ENCODE data around the gene UMAD1. TPM values are rescaled to one million over a fixed set of nuclear protein-coding genes. Genes with fewer than 3 reads are reported as not detected.

UMAD1 gene
- total and polyA plus RNA-seq, 2 experiments from 2014 or later: 8.4 to 12.4 TPM

DNA sequence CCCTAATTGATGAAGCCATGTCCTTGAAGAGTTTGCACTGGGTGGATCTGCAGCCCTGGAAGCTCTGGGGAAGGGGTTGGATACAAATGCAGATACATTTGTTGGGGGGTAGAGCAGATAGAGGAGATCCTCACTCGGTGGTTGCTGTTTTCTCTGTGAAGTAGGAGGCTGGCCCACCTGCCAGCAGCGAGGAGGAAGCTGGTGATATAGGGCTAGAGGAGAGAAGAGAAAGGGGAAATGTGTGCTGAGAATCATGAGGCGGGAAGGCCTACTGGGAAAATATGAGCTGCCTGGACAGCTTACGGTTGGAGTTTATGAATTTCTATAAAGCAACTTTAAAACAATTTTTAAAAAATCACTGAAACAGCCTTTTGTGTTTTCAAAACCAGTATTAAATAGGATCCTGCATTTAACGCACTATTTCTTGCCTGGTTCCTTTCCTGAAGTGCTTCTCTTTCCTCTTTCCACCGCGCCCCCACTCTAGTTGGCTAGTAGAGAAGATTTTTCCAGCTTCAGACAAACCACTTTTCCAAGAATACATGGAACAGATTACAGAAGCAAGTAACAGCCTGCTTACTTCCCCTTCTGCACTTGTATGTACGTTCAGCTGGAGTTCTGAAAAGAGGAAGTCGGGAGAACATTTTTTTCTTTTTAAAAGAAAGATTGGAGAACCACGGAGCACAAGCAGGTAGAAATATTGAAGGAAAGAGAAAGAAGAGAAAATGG, 227.5 kb downstream of the UMAD1 start:
- H3K4me3 Mint-ChIP-seq: no peak overlapping the region

DNA sequence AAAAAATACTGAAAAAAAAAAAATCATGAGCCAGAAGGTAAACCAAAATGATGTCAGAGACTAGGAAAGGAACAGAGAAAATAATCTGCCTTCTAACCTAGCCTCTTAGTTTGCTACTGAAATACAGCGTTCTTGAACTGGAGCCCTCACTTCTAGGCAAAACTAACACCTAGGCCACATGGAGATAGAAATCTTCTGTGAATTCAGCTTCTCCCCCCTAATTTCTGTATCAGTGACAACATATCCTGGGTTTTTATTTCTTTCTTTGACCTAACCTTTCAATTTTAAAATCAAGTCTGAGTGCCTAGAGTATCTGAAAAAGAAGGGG, 228.0 kb downstream of the UMAD1 start:
- no peaks in the 10 kb centered on the region for H4K20me1 ChIP-seq (replicated peaks; ENCODE audit: insufficient read depth)
- H3K9me3 Mint-ChIP-seq: no peaks in the 10 kb centered on the region
- no peak overlapping the region for H3K27ac ChIP-seq (ENCODE audit: low read depth)
- H3K4me1 Mint-ChIP-seq: peaks cover 17% of the 10 kb centered on the region
- H3K4me3 ChIP-seq: no peak overlapping the region
- ATAC-seq (no peak), DNase-seq (ENCODE audit: low spot score) (no peak)
- no peak overlapping the region for H3K4me2 ChIP-seq
- H3K9me2 ChIP-seq (ENCODE audit: insufficient read depth): no peaks in the 10 kb centered on the region
- H3F3A ChIP-seq (replicated peaks; ENCODE audit: low read depth): no peaks in the 10 kb centered on the region
- H3K27ac Mint-ChIP-seq: no peak overlapping the region
- no peaks in the 10 kb centered on the region for H3K36me3 ChIP-seq (ENCODE audit: insufficient read depth)
- no peaks in the 10 kb centered on the region for H3K27me3 ChIP-seq (ENCODE audit: insufficient read depth)
- no peak overlapping the region for H3K4me3 Mint-ChIP-seq
- peaks cover 31% of the 10 kb centered on the region for H3K4me1 ChIP-seq (ENCODE audit: insufficient read depth)
- H3K27me3 Mint-ChIP-seq (ENCODE audit: insufficient read depth, low read depth, poor library complexity): peaks cover 2% of the 10 kb centered on the region
- no peaks in the 10 kb centered on the region for H3K36me3 Mint-ChIP-seq (ENCODE audit: low read depth)
- H3K79me2 ChIP-seq (replicated peaks; ENCODE audit: insufficient read depth): no peaks in the 10 kb centered on the region
- no peak overlapping the region for H2AFZ ChIP-seq
- TF ChIP-seq, protein P1, sequence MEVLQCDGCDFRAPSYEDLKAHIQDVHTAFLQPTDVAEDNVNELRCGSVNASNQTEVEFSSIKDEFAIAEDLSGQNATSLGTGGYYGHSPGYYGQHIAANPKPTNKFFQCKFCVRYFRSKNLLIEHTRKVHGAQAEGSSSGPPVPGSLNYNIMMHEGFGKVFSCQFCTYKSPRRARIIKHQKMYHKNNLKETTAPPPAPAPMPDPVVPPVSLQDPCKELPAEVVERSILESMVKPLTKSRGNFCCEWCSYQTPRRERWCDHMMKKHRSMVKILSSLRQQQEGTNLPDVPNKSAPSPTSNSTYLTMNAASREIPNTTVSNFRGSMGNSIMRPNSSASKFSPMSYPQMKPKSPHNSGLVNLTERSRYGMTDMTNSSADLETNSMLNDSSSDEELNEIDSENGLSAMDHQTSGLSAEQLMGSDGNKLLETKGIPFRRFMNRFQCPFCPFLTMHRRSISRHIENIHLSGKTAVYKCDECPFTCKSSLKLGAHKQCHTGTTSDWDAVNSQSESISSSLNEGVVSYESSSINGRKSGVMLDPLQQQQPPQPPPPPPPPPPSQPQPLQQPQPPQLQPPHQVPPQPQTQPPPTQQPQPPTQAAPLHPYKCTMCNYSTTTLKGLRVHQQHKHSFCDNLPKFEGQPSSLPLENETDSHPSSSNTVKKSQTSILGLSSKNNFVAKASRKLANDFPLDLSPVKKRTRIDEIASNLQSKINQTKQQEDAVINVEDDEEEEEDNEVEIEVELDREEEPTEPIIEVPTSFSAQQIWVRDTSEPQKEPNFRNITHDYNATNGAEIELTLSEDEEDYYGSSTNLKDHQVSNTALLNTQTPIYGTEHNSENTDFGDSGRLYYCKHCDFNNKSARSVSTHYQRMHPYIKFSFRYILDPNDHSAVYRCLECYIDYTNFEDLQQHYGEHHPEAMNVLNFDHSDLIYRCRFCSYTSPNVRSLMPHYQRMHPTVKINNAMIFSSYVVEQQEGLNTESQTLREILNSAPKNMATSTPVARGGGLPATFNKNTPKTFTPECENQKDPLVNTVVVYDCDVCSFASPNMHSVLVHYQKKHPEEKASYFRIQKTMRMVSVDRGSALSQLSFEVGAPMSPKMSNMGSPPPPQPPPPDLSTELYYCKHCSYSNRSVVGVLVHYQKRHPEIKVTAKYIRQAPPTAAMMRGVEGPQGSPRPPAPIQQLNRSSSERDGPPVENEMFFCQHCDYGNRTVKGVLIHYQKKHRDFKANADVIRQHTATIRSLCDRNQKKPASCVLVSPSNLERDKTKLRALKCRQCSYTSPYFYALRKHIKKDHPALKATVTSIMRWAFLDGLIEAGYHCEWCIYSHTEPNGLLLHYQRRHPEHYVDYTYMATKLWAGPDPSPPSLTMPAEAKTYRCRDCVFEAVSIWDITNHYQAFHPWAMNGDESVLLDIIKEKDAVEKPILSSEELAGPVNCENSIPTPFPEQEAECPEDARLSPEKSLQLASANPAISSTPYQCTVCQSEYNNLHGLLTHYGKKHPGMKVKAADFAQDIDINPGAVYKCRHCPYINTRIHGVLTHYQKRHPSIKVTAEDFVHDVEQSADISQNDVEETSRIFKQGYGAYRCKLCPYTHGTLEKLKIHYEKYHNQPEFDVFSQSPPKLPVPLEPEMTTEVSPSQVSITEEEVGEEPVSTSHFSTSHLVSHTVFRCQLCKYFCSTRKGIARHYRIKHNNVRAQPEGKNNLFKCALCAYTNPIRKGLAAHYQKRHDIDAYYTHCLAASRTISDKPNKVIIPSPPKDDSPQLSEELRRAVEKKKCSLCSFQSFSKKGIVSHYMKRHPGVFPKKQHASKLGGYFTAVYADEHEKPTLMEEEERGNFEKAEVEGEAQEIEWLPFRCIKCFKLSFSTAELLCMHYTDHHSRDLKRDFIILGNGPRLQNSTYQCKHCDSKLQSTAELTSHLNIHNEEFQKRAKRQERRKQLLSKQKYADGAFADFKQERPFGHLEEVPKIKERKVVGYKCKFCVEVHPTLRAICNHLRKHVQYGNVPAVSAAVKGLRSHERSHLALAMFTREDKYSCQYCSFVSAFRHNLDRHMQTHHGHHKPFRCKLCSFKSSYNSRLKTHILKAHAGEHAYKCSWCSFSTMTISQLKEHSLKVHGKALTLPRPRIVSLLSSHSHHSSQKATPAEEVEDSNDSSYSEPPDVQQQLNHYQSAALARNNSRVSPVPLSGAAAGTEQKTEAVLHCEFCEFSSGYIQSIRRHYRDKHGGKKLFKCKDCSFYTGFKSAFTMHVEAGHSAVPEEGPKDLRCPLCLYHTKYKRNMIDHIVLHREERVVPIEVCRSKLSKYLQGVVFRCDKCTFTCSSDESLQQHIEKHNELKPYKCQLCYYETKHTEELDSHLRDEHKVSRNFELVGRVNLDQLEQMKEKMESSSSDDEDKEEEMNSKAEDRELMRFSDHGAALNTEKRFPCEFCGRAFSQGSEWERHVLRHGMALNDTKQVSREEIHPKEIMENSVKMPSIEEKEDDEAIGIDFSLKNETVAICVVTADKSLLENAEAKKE (CRISPR knock-in tag; IDR thresholded peaks at IDR 0.05): no peak
- TF ChIP-seq POLR2AphosphoS5 (IDR thresholded peaks at IDR 0.05; ENCODE audit: low read depth) (no peak), STAT1 (IDR thresholded peaks at IDR 0.05; ENCODE audit: unreplicated experiment) (no peak), ZNF331 (CRISPR knock-in tag; IDR thresholded peaks at IDR 0.05; ENCODE audit: low read depth) (no peak), CREB1 (CRISPR knock-in tag; IDR thresholded peaks at IDR 0.05; ENCODE audit: low read depth) (no peak)
- TF ChIP-seq, protein P2, sequence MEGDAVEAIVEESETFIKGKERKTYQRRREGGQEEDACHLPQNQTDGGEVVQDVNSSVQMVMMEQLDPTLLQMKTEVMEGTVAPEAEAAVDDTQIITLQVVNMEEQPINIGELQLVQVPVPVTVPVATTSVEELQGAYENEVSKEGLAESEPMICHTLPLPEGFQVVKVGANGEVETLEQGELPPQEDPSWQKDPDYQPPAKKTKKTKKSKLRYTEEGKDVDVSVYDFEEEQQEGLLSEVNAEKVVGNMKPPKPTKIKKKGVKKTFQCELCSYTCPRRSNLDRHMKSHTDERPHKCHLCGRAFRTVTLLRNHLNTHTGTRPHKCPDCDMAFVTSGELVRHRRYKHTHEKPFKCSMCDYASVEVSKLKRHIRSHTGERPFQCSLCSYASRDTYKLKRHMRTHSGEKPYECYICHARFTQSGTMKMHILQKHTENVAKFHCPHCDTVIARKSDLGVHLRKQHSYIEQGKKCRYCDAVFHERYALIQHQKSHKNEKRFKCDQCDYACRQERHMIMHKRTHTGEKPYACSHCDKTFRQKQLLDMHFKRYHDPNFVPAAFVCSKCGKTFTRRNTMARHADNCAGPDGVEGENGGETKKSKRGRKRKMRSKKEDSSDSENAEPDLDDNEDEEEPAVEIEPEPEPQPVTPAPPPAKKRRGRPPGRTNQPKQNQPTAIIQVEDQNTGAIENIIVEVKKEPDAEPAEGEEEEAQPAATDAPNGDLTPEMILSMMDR (conservative IDR thresholded peaks at IDR 0.05; ENCODE audit: low read depth in 2 of 2): no peak
- TF ChIP-seq, protein P3, sequence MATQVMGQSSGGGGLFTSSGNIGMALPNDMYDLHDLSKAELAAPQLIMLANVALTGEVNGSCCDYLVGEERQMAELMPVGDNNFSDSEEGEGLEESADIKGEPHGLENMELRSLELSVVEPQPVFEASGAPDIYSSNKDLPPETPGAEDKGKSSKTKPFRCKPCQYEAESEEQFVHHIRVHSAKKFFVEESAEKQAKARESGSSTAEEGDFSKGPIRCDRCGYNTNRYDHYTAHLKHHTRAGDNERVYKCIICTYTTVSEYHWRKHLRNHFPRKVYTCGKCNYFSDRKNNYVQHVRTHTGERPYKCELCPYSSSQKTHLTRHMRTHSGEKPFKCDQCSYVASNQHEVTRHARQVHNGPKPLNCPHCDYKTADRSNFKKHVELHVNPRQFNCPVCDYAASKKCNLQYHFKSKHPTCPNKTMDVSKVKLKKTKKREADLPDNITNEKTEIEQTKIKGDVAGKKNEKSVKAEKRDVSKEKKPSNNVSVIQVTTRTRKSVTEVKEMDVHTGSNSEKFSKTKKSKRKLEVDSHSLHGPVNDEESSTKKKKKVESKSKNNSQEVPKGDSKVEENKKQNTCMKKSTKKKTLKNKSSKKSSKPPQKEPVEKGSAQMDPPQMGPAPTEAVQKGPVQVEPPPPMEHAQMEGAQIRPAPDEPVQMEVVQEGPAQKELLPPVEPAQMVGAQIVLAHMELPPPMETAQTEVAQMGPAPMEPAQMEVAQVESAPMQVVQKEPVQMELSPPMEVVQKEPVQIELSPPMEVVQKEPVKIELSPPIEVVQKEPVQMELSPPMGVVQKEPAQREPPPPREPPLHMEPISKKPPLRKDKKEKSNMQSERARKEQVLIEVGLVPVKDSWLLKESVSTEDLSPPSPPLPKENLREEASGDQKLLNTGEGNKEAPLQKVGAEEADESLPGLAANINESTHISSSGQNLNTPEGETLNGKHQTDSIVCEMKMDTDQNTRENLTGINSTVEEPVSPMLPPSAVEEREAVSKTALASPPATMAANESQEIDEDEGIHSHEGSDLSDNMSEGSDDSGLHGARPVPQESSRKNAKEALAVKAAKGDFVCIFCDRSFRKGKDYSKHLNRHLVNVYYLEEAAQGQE (IDR thresholded peaks at IDR 0.05; ENCODE audit: unreplicated experiment): no peak

More for the DNA sequence above, 227.5 kb downstream of the UMAD1 start:
- Histone ChIP-seq H3K4me3 (no peak overlapping the region), H3K4me1 (ENCODE audit: insufficient read depth) (peaks cover 35% of the 10 kb centered on the region), H3K79me2 (replicated peaks; ENCODE audit: insufficient read depth) (no peaks in the 10 kb centered on the region), H4K20me1 (replicated peaks; ENCODE audit: insufficient read depth) (no peaks in the 10 kb centered on the region), H3F3A (replicated peaks; ENCODE audit: low read depth) (no peaks in the 10 kb centered on the region), H3K27ac (ENCODE audit: low read depth) (no peak overlapping the region), H3K9me2 (ENCODE audit: insufficient read depth) (no peaks in the 10 kb centered on the region), H3K27me3 (ENCODE audit: insufficient read depth) (no peaks in the 10 kb centered on the region), H3K36me3 (ENCODE audit: insufficient read depth) (no peaks in the 10 kb centered on the region), H2AFZ (no peak overlapping the region), H3K4me2 (no peak overlapping the region)
- Mint-ChIP-seq H3K9me3 (no peaks in the 10 kb centered on the region), H3K36me3 (ENCODE audit: low read depth) (no peaks in the 10 kb centered on the region), H3K4me1 (peaks cover 22% of the 10 kb centered on the region), H3K27me3 (ENCODE audit: insufficient read depth, low read depth, poor library complexity) (peaks cover 2% of the 10 kb centered on the region), H3K27ac (no peak overlapping the region)
- DNase-seq (ENCODE audit: low spot score): no peak
- TF ChIP-seq, protein P4, sequence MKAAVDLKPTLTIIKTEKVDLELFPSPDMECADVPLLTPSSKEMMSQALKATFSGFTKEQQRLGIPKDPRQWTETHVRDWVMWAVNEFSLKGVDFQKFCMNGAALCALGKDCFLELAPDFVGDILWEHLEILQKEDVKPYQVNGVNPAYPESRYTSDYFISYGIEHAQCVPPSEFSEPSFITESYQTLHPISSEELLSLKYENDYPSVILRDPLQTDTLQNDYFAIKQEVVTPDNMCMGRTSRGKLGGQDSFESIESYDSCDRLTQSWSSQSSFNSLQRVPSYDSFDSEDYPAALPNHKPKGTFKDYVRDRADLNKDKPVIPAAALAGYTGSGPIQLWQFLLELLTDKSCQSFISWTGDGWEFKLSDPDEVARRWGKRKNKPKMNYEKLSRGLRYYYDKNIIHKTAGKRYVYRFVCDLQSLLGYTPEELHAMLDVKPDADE (IDR thresholded peaks at IDR 0.05): no peak
- no peak for TF ChIP-seq EZH2 (IDR thresholded peaks at IDR 0.05; ENCODE audit: low read depth, unreplicated experiment)
- ATAC-seq: peak; percentile 70
